Spleen (tissue), 11 donors: ENCODE data around the gene MYH7. TPM values are rescaled to one million over a fixed set of nuclear protein-coding genes. Genes with fewer than 3 reads are reported as not detected.
"Not testable (repeated sequence)": the region's sequence is repeated elsewhere in the genome, so short reads cannot be mapped to it uniquely, and the experiment has no call there.

Experiments
- DNase-seq: peaks from one replicate; pipeline ENCODE4 v3.0.0-alpha.2; 2020
- H3K27ac ChIP-seq, 8 donors: fragments of 200-600 bp; sonication (generic) in 7 of 8; 1 replicate in 4 of 8; 2 replicates in 4 of 8; pipeline versions ENCODE4 v1.5.0 to v1.8.0; 2016 to 2021; ENCODE audit warnings: inconsistent platforms in 4 of 8, mild to moderate bottlenecking in 4 of 8, moderate library complexity in 1 of 8
- H3K27me3 ChIP-seq, 7 donors: fragments of 200-600 bp; sonication (generic) in 6 of 7; replicated peaks in 1 of 7; 1 replicate in 4 of 7; 2 replicates in 3 of 7; pipeline versions ENCODE4 v1.5.0 to v1.8.0; 2016 to 2021; ENCODE audit warnings: inconsistent platforms in 3 of 7, mild to moderate bottlenecking in 1 of 7
- H3K36me3 ChIP-seq, 6 donors: fragments of 200-600 bp; sonication (generic) in 5 of 6; 1 replicate in 4 of 6; 2 replicates in 2 of 6; pipeline versions ENCODE4 v1.5.0 to v1.8.0; 2016 to 2021; ENCODE audit warnings: inconsistent platforms in 2 of 6
- H3K4me1 ChIP-seq, 6 donors: fragments of 200-600 bp; sonication (generic) in 5 of 6; 1 replicate in 3 of 6; 2 replicates in 3 of 6; pipeline versions ENCODE4 v1.5.0 to v1.8.0; 2016 to 2021; ENCODE audit warnings: inconsistent platforms in 3 of 6
- H3K4me3 ChIP-seq, 8 donors: fragments of 200-600 bp; sonication (generic) in 7 of 8; 1 replicate in 4 of 8; 2 replicates in 4 of 8; pipeline versions ENCODE4 v1.5.0 to v1.8.0; 2016 to 2021; ENCODE audit warnings: inconsistent platforms in 4 of 8, mild to moderate bottlenecking in 4 of 8, moderate library complexity in 2 of 8
- H3K9me3 ChIP-seq, 8 donors: fragments of 200-600 bp; sonication (generic) in 7 of 8; 1 replicate in 4 of 8; 2 replicates in 4 of 8; pipeline versions ENCODE4 v1.5.0 to v1.8.0; 2016 to 2021; ENCODE audit warnings: inconsistent platforms in 4 of 8
- POLR2A ChIP-seq, 3 donors: fragments of 450-650 bp; IDR thresholded peaks; one replicate each; pipeline ENCODE4 v1.5.1; 2017; ENCODE audit warnings: antibody characterized with exemption in 3 of 3, mild to moderate bottlenecking in 1 of 3
- POLR2AphosphoS5 ChIP-seq, 3 donors: sonication (generic); formaldehyde crosslinking; IDR thresholded peaks; one replicate each; pipeline ENCODE4 v1.5.1; 2017; ENCODE audit warnings: antibody characterized with exemption in 3 of 3
- WGBS, 5 donors: extraction: QIAGEN DNeasy Blood & Tissue Kit in 3 of 5; methylation state at CpG; one replicate each; pipeline versions ENCODE4 v1.1.5 to v1.1.7; 2013 to 2018; 5-methylcytosine and 5-hydroxymethylcytosine counted together
- intact Hi-C: fragments of 100-400 bp; cut with DNase I; formaldehyde crosslinking; loops from one replicate; pipeline ENCODE4 v1.15.0; 2023; ENCODE audit warnings: low total_unique reads
- polyA plus RNA-seq, 3 donors: library from polyadenylated mRNA; stranded (reverse); fragments of 200-250 nt; gene quantifications; one replicate each; pipeline ENCODE4 v1.2.1, GENCODE V29; 2013
- total RNA-seq, 7 donors: library from RNA; depleted of rRNA in 3 of 7; stranded (reverse); fragments of >200 nt in 3 of 7; fragmentation: NEBNext Ultra II Directional in 4 of 7; extraction: Animal tissue kit (Norgen Biotek cat#: 25700) in 4 of 7; gene quantifications; one replicate each; pipeline versions ENCODE4 v1.1.0 to v1.2.1, GENCODE V29; 2016 to 2021
- TF ChIP-seq, protein P1 (sequence below), 11 experiments: fragments of 200-600 bp in 7 of 11; fragments of 450-650 bp in 4 of 11; sonication (generic) in 4 of 11; IDR thresholded peaks in 8 of 11; conservative IDR thresholded peaks in 3 of 11; 1 replicate in 7 of 11; 2 replicates in 4 of 11; pipeline versions ENCODE4 v1.4.0 to v1.8.0; 2016 to 2021; ENCODE audit warnings: antibody characterized with exemption in 11 of 11, inconsistent platforms in 4 of 11, mild to moderate bottlenecking in 1 of 11
- donor health status: healthy with polysubstance abuse.
- donor health status: DM: no; HTN: no; CAD: no; lungs with moderate emphysema.
- donor health status: DM: no; HTN: no; CAD: no.
- donor health status: Bipolar disorder and iron deficiency.
- donor health status: healthy.
- donor health status: DM: no; HTN: no; CAD: no.
- donor health status: DM: yes; HTN: yes; CAD: no.

MYH7 gene
- total and polyA plus RNA-seq, 10 donors: 0.06 to 0.65 (median 0.11) TPM; not detected in 6

DNA sequence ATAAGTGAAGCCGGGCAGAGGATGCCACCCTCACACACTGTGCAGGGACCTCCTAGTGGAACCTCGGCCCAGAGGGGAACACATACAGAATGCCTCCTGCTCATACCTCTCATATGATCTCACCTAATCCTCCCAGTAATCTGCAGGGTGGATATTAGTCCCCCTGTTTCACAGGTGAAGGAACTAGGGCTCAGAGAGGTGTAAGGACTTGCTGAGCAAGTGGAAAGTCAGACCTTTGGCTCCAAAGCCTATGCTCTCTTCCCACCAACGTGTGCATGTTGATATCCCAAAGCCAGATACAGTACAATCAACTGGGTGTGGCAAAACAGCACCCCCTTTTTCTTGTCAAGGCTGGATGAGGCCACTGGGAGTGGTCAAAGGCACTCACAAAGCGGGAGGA is 31.6 kb downstream of the MYH7 start:
- DNase-seq: no peak
- no peak overlapping the region for H3K4me3 ChIP-seq
- TF ChIP-seq, protein P1, sequence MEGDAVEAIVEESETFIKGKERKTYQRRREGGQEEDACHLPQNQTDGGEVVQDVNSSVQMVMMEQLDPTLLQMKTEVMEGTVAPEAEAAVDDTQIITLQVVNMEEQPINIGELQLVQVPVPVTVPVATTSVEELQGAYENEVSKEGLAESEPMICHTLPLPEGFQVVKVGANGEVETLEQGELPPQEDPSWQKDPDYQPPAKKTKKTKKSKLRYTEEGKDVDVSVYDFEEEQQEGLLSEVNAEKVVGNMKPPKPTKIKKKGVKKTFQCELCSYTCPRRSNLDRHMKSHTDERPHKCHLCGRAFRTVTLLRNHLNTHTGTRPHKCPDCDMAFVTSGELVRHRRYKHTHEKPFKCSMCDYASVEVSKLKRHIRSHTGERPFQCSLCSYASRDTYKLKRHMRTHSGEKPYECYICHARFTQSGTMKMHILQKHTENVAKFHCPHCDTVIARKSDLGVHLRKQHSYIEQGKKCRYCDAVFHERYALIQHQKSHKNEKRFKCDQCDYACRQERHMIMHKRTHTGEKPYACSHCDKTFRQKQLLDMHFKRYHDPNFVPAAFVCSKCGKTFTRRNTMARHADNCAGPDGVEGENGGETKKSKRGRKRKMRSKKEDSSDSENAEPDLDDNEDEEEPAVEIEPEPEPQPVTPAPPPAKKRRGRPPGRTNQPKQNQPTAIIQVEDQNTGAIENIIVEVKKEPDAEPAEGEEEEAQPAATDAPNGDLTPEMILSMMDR (IDR thresholded peaks at IDR 0.05 in 8 of 11, conservative IDR thresholded peaks at IDR 0.05 in 3 of 11): no peak
- no peak for TF ChIP-seq POLR2AphosphoS5 (IDR thresholded peaks at IDR 0.05)
- TF ChIP-seq POLR2A (IDR thresholded peaks at IDR 0.05): no peak
- no peaks in the 10 kb centered on the region for H3K9me3 ChIP-seq
- intact Hi-C loops: no loop called here
- no peaks in the 10 kb centered on the region for H3K4me1 ChIP-seq
- H3K36me3 ChIP-seq: no peaks in the 10 kb centered on the region
- no peak overlapping the region for H3K27ac ChIP-seq
- 63 to 89% (median 74%) methylated on average over 4 of the region's 4 CpGs for WGBS, 5 donors
- H3K27me3 ChIP-seq: peaks cover 0 to 59% (median 0%) of the 10 kb centered on the region in 7 donors

DNA sequence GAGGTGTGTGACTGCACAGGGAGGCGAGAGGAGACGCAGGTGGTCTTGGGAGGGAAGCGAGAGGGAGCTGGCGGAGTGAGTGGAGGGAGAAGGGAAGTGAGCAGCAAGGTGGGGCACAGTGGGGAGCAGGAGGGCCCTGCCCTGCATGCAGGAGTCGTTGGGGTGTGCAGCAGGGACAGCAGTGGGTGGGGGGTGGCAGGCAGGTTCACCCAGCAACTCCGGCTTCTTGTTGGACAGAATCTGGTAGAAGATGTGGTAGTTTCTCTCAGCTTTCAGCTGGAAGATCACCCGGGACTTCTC is 32.4 kb downstream of the MYH7 start:
- Histone ChIP-seq H3K27ac (no peak overlapping the region), H3K36me3 (no peaks in the 10 kb centered on the region)
- DNase-seq: no peak

DNA sequence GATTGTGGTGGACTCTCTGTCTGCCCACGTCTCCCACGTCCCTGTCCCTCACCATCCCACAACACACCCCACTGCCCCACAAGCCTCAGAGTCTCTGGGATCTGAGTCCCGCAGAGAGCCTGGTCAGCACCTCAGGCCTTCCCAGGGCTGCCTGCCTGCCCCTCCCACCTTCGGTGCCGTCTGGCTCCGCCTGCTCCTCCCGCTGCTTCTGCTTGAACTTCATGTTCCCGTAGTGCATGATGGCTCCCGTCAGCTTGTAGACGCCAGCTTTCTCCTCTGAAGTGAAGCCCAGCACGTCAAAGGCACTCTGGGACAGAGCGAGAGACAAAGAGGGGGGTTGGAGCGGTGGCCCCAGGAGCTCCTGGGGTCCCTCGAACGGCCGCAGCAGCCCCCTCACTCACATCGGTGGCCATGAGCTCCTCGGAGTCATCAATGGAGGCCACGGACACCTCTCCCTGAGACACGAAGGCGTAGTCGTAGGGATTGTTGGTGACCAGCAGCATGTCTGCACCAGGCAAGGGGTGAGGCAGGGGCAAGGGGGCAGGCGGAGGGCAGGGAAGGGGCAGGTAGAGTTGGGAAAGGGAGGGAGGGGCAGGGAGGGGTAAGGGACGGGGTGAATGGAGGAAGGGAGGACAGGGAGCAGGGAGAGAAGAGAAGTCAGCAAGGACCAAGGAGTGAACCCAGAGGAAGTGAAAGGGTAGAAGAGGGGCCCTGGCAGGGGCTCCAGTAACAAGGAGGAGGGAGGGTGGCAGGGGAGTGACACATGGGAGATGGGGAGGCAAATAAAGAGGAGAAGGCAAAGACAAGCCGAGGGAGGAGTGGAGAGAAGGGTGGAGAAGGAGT is 32.9 kb downstream of the MYH7 start:
- Histone ChIP-seq H3K9me3 (no peaks in the 10 kb centered on the region), H3K36me3 (no peaks in the 10 kb centered on the region), H3K27ac (no peak overlapping the region), H3K27me3 (peaks cover 0 to 46% (median 0%) of the 10 kb centered on the region in 7 donors), H3K4me3 (no peak overlapping the region), H3K4me1 (no peaks in the 10 kb centered on the region)
- TF ChIP-seq POLR2AphosphoS5 (IDR thresholded peaks at IDR 0.05) (no peak), POLR2A (IDR thresholded peaks at IDR 0.05) (no peak)
- TF ChIP-seq, protein P1 (IDR thresholded peaks at IDR 0.05 in 8 of 11, conservative IDR thresholded peaks at IDR 0.05 in 3 of 11): no peak
- intact Hi-C loops: no loop called here
- WGBS, 5 donors: 68 to 84% (median 74%) methylated on average over 22 to 25 of the region's 25 CpGs
- DNase-seq: no peak

More for the DNA sequence above, 32.4 kb downstream of the MYH7 start:
- Histone ChIP-seq H3K4me1 (no peaks in the 10 kb centered on the region), H3K9me3 (no peaks in the 10 kb centered on the region), H3K27me3 (peaks cover 0 to 51% (median 0%) of the 10 kb centered on the region in 7 donors), H3K4me3 (no peak overlapping the region)
- intact Hi-C loops: no loop called here
- WGBS, 5 donors: 49 to 61% (median 60%) methylated on average over 7 of the region's 7 CpGs
- TF ChIP-seq, protein P1 (IDR thresholded peaks at IDR 0.05 in 8 of 11, conservative IDR thresholded peaks at IDR 0.05 in 3 of 11): no peak
- no peak for TF ChIP-seq POLR2AphosphoS5 (IDR thresholded peaks at IDR 0.05)
- no peak for TF ChIP-seq POLR2A (IDR thresholded peaks at IDR 0.05)

DNA sequence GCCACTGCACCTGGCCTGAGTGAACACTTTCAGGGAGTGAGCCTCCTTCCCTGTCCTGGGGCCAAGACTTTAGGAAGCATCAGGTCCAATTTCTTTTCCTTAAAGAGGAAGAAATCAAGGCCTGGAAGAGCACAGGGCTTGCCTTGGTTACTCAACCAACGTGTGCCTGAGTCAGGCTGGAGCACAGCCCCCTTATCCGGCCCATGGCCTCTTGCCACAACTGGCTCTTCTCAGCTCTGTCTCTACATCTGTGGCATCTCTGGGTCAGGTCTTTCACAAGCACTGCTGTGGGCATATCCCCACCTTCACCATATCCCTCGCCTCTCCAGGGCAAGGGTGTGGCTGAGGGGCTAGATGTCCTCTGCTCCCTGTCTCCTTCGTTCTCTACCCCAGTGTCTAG is 34.2 kb downstream of the MYH7 start:
- Histone ChIP-seq H3K27ac (no peak overlapping the region), H3K27me3 (peaks cover 0 to 33% (median 0%) of the 10 kb centered on the region in 7 donors), H3K36me3 (no peaks in the 10 kb centered on the region), H3K9me3 (no peaks in the 10 kb centered on the region), H3K4me3 (no peak overlapping the region), H3K4me1 (no peaks in the 10 kb centered on the region)
- DNase-seq: no peak
- 61 to 80% (median 70%) methylated on average over 4 of the region's 4 CpGs for WGBS, 5 donors
- intact Hi-C loops: no loop called here
- TF ChIP-seq POLR2AphosphoS5 (IDR thresholded peaks at IDR 0.05) (no peak), POLR2A (IDR thresholded peaks at IDR 0.05) (no peak)
- TF ChIP-seq, protein P1 (IDR thresholded peaks at IDR 0.05 in 8 of 11, conservative IDR thresholded peaks at IDR 0.05 in 3 of 11): no peak

DNA sequence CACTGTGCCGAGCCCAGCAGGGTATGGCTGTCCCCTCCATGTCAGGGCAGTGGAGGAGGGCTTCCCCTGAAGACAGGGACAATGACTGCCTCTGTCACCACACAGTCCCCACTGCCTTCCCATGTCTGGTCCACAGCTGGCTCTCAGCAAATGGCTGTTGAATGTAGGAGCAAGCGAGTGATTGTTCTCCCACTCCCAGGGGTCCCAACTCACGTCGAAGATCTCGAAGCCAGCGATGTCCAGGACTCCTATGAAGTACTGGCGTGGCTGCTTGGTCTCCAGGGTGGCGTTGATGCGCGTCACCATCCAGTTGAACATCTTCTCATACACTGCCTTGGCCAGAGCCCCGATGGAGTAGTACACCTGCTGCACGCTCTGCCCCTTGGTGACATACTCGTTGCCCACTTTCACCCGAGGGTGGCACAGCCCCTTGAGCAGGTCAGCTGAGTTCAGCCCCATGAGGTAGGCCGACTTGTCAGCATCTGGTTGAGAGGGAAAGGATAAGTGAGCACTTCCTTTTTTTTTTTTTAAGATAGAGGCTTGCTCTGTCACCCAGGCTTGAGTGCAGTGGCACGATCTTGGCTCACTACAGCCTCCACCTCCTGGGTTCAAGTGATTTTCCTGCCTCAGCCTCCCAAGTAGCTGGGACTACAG is 34.8 kb downstream of the MYH7 start:
- intact Hi-C loops, H3K36me3 ChIP-seq, H3K9me3 ChIP-seq, DNase-seq, H3K4me1 ChIP-seq, H3K27ac ChIP-seq, H3K4me3 ChIP-seq: not testable (repeated sequence)
- peaks cover 0 to 27% (median 0%) of the 10 kb centered on the region in 7 donors for H3K27me3 ChIP-seq
- WGBS, 5 donors: 72 to 81% (median 77%) methylated on average over 12 to 16 of the region's 16 CpGs
